ENCODE results near the gene EIF2D. TPM values are rescaled to one million over a fixed set of nuclear protein-coding genes. Genes with fewer than 3 reads are reported as not detected.

EIF2D gene
- total and polyA plus RNA-seq, 9 of the 15 experiments (the other 6 are each of a cell fraction or from before 2014, with no cell fraction given), result 81.1 to 138 (median 93.9) TPM

GRCh38 chr1:206635080-206635977 is 23.1 kb upstream of the EIF2D start, which contains the start of gene DYRK3 (continued):
- TF ChIP-seq UBTF (IDR thresholded peaks at IDR 0.05; ENCODE audit: borderline replicate concordance in 1 of 2, low read depth in 2 of 2, low read length in 2 of 2) (peak; percentile 80 to 81; a peak in 2 of 4 replicates), CTCFL (IDR thresholded peaks at IDR 0.05; ENCODE audit: borderline replicate concordance, insufficient read depth, low read depth, low read length, poor library complexity, severe bottlenecking) (no peak), NFXL1 (CRISPR knock-in tag; IDR thresholded peaks at IDR 0.05) (no peak), PTBP1 (IDR thresholded peaks at IDR 0.05; ENCODE audit: low read depth, low read length) (no peak), PPARD (CRISPR knock-in tag; IDR thresholded peaks at IDR 0.05) (no peak), MNT (conservative IDR thresholded peaks at IDR 0.05) (peak; percentile 95 to 97), POLR2AphosphoS5 (IDR thresholded peaks at IDR 0.05; ENCODE audit: control insufficient read depth, insufficient read depth, low read depth, low read length) (peak; percentile 77), TOE1 (IDR thresholded peaks at IDR 0.05; ENCODE audit: borderline replicate concordance) (no peak; the same call in 1 of the 2 replicates), TOE1 (CRISPR knock-in tag; IDR thresholded peaks at IDR 0.05; ENCODE audit: borderline replicate concordance, low read depth) (no peak), DPF2 (IDR thresholded peaks at IDR 0.05) (peak; percentile 37; the same call in 1 of the 2 replicates), ZFX (CRISPR knock-in tag; IDR thresholded peaks at IDR 0.05) (peak; percentile 98), ZC3H11A (IDR thresholded peaks at IDR 0.05; ENCODE audit: low read depth, low read length) (no peak), TCFL5 (CRISPR knock-in tag; conservative IDR thresholded peaks at IDR 0.05) (no peak), ZBTB26 (CRISPR knock-in tag; IDR thresholded peaks at IDR 0.05) (no peak; the same call in 1 of the 2 replicates), POLR3A (IDR thresholded peaks at IDR 0.05; ENCODE audit: borderline replicate concordance, extremely low read depth, insufficient read depth, insufficient read length) (no peak), ZNF79 (CRISPR knock-in tag; IDR thresholded peaks at IDR 0.05; ENCODE audit: low read depth) (no peak), DIDO1 (tag; IDR thresholded peaks at IDR 0.05; ENCODE audit: low read depth) (no peak), MXI1 (IDR thresholded peaks at IDR 0.05; ENCODE audit: low read depth, low read length) (peak; percentile 95), ZNF24 (IDR thresholded peaks at IDR 0.05) (no peak), MYNN (IDR thresholded peaks at IDR 0.05) (no peak), MYNN (CRISPR knock-in tag; IDR thresholded peaks at IDR 0.05) (no peak)
